ENCODE data around the gene GPALPP1. TPM values are rescaled to one million over a fixed set of nuclear protein-coding genes. Genes with fewer than 3 reads are reported as not detected.

Gene GPALPP1
- total and polyA plus RNA-seq, 2 of the 4 experiments (the other 2 are of a cell fraction) = 10.6 to 12.5 TPM

- no peak overlapping the region for H3K4me3 ChIP-seq (ENCODE audit: insufficient read depth, low read depth, low read length)
- no peak overlapping the region for H2AFZ ChIP-seq (replicated peaks; ENCODE audit: low read length, poor library complexity)
- no peak for ATAC-seq (ENCODE audit: low read depth)
- peak overlapping the region; percentile 29 for H2BK20ac ChIP-seq (ENCODE audit: low read depth, low read length)
- H3K18ac ChIP-seq (ENCODE audit: low read depth, low read length) = peak overlapping the region; percentile 3; the same call in 1 of the 2 replicates
- H3K9me1 ChIP-seq (ENCODE audit: insufficient read depth, low read length) = 0 out of 2 replicates have a peak, but pooled peaks cover 13% of the 10 kb centered on the region
- H2AK5ac ChIP-seq (ENCODE audit: low read depth, low read length) = peak overlapping the region; percentile 21; the same call in 1 of the 2 replicates
- dilution Hi-C loops (cut with HindIII; ENCODE audit: low sequenced_read_pairs, unreplicated experiment) = no loop called here
- H3K14ac ChIP-seq (replicated peaks; ENCODE audit: low read depth, low read length) = peak overlapping the region; percentile 24; the same call in 1 of the 2 replicates
- CTCF ChIA-PET = no interaction called here
- intact Hi-C loops (cut with micrococcal nuclease) = no loop called here
- no peak overlapping the region for H3K4me2 ChIP-seq (ENCODE audit: low read depth, low read length)
- peak overlapping the region; percentile 69 for H4K91ac ChIP-seq (ENCODE audit: insufficient read depth, low read depth, low read length)
- H3K27ac ChIP-seq (ENCODE audit: insufficient read depth, low read length) = no peak overlapping the region
- peak overlapping the region; percentile 36; the same call in 1 of the 2 replicates for H2BK120ac ChIP-seq (ENCODE audit: low read depth, low read length)
- peak overlapping the region; percentile 59 for H3K4ac ChIP-seq (ENCODE audit: low read depth, low read length)
- peak overlapping the region; percentile 11 for H2BK5ac ChIP-seq (ENCODE audit: low read depth, low read length, poor library complexity, severe bottlenecking)
- no TSS peak for BruUV-seq (replicated peaks)
- H3K4me1 ChIP-seq (ENCODE audit: control insufficient read depth, insufficient read depth, low read length) = peaks cover 17% of the 10 kb centered on the region
- H4K5ac ChIP-seq (ENCODE audit: low read depth, low read length) = no peak overlapping the region; the same call in 1 of the 2 replicates
- H4K8ac ChIP-seq (ENCODE audit: low read depth in 2 of 2, low read length in 2 of 2) = peak overlapping the region in 1 of 2 experiments; percentile 42; a peak in 2 of 4 replicates
- WGBS, 2 experiments (ENCODE audit: extremely low coverage in 2 of 2, insufficient read length in 1 of 2) = no CpG with 5 or more reads among the region's 3 CpGs
- no peaks in the 10 kb centered on the region for H4K20me1 ChIP-seq (ENCODE audit: insufficient read depth, low read length)
- H2BK15ac ChIP-seq (ENCODE audit: low read depth, low read length) = peak overlapping the region; percentile 82; the same call in 2 of the 3 replicates
- H2AK9ac ChIP-seq (replicated peaks; ENCODE audit: low read depth, low read length, poor library complexity) = no peak overlapping the region
- H3K9me3 ChIP-seq (ENCODE audit: control insufficient read depth, insufficient read depth, low read length) = no peaks in the 10 kb centered on the region
- H3K27me3 ChIP-seq (ENCODE audit: control insufficient read depth, insufficient read depth, low read length) = no peaks in the 10 kb centered on the region
- H3K56ac ChIP-seq (ENCODE audit: extremely low read depth, insufficient read depth, low read length) = no peak overlapping the region
- no peak for DNase-seq
- H3K9ac ChIP-seq (ENCODE audit: low read depth, low read length) = no peak overlapping the region
- in situ Hi-C loops (cut with MboI; ENCODE audit: low sequenced_read_pairs) = loop anchor here (5.0 kb wide), 1 partner anchor 257 kb away; no protein-coding TSS in a partner anchor
- peak overlapping the region; percentile 51 for H3K23ac ChIP-seq (ENCODE audit: low read depth, low read length)
- POLR2A ChIA-PET (ENCODE audit: unreplicated experiment) = no interaction called here
- H3K79me1 ChIP-seq (ENCODE audit: low read depth in 1 of 2, low read length in 2 of 2) = peaks cover 0 to 6% of the 10 kb centered on the region in 2 experiments; a peak in 1 of 4 replicates
- TF ChIP-seq FOS (IDR thresholded peaks at IDR 0.05; ENCODE audit: low read depth, low read length) (no peak), CEBPB (IDR thresholded peaks at IDR 0.05; ENCODE audit: low read depth, low read length) (no peak), RFX5 (IDR thresholded peaks at IDR 0.05; ENCODE audit: low read depth, low read length) (no peak), MAZ (IDR thresholded peaks at IDR 0.05; ENCODE audit: borderline replicate concordance, low read depth, low read length) (no peak), MXI1 (IDR thresholded peaks at IDR 0.05; ENCODE audit: borderline replicate concordance, low read depth, low read length) (no peak), RCOR1 (IDR thresholded peaks at IDR 0.05; ENCODE audit: insufficient replicate concordance, low read length) (no peak), MAFK (IDR thresholded peaks at IDR 0.05; ENCODE audit: low read depth, low read length) (no peak), ELK1 (IDR thresholded peaks at IDR 0.05; ENCODE audit: borderline replicate concordance, low read depth, low read length) (no peak), CTCF (conservative IDR thresholded peaks at IDR 0.05; ENCODE audit: low read depth, low read length) (no peak), POLR2A (IDR thresholded peaks at IDR 0.05; ENCODE audit: low read depth, low read length) (no peak), RAD21 (IDR thresholded peaks at IDR 0.05; ENCODE audit: low read length) (no peak), CHD1 (IDR thresholded peaks at IDR 0.05; ENCODE audit: low read depth, low read length) (no peak), SMC3 (IDR thresholded peaks at IDR 0.05; ENCODE audit: low read depth, low read length) (no peak), USF2 (IDR thresholded peaks at IDR 0.05; ENCODE audit: low read depth, low read length) (no peak), BHLHE40 (IDR thresholded peaks at IDR 0.05; ENCODE audit: low read depth, low read length) (no peak)
- H3K36me3 ChIP-seq (ENCODE audit: control insufficient read depth, insufficient read depth, low read length) = peaks cover 3% of the 10 kb centered on the region; the same call in 1 of the 2 replicates
These were observed 51.3 kb downstream of the GPALPP1 start for GRCh38 chr13:45040622-45041021.

Measured in IMR-90 (cell line).